HepG2 (cell line): Measurements from ENCODE around the gene ARAP1. TPM values are rescaled to one million over a fixed set of nuclear protein-coding genes. Genes with fewer than 3 reads are reported as not detected.

Experiments
- AGO1 ChIP-seq: fragments of 200-400 bp; formaldehyde crosslinking; IDR thresholded peaks from 2 replicates; pipeline ENCODE4 v1.6.1; 2017; ENCODE audit warnings: mild to moderate bottlenecking, low read depth, low read length, moderate library complexity; ENCODE audit not compliant: poor library complexity, severe bottlenecking
- ARID2 ChIP-seq: sonication (generic); formaldehyde crosslinking; IDR thresholded peaks from 2 replicates; pipeline ENCODE4 v1.8.1; 2022; ENCODE audit warnings: mild to moderate bottlenecking, missing genetic modification reagents, borderline replicate concordance
- ARNTL ChIP-seq: sonication (generic); formaldehyde crosslinking; IDR thresholded peaks from 2 replicates; pipeline ENCODE4 v1.4.0; 2020; ENCODE audit warnings: mild to moderate bottlenecking, missing genetic modification reagents
- EP300 ChIP-seq, 3 experiments: sonication (generic) in 1 of 3; formaldehyde crosslinking in 1 of 3; IDR thresholded peaks; 2 replicates each; pipeline versions ENCODE4 v1.5.1 to v1.6.1; 2011 to 2020; ENCODE audit warnings: low read depth in 2 of 3, low read length in 2 of 3, borderline replicate concordance in 1 of 3, improper control_type of control experiment in 1 of 3, mild to moderate bottlenecking in 1 of 3, missing genetic modification reagents in 1 of 3, moderate library complexity in 1 of 3
- FOSL1 ChIP-seq: sonication (generic); formaldehyde crosslinking; IDR thresholded peaks from 2 replicates; pipeline ENCODE4 v1.9.0; 2021; ENCODE audit warnings: missing genetic modification reagents, borderline replicate concordance
- FOXA1 ChIP-seq, 2 experiments: fragments of 450-650 bp in 1 of 2; sonication (generic) in 1 of 2; formaldehyde crosslinking in 1 of 2; IDR thresholded peaks; 2 replicates each; pipeline versions ENCODE4 v1.4.0 to v1.6.1; 2016 to 2020; ENCODE audit warnings: missing genetic modification reagents in 1 of 2
- HDAC1 ChIP-seq: sonication (generic); formaldehyde crosslinking; IDR thresholded peaks from 2 replicates; pipeline ENCODE4 v1.5.1; 2020; ENCODE audit warnings: mild to moderate bottlenecking, missing genetic modification reagents
- HNRNPL ChIP-seq: fragments of 200-400 bp; formaldehyde crosslinking; IDR thresholded peaks from 2 replicates; pipeline ENCODE4 v1.6.1; 2017; ENCODE audit warnings: mild to moderate bottlenecking, low read depth, low read length
- KDM2A ChIP-seq: sonication (generic); formaldehyde crosslinking; IDR thresholded peaks from 2 replicates; pipeline ENCODE4 v1.4.0; 2020; ENCODE audit warnings: low read depth, missing genetic modification reagents, borderline replicate concordance
- MAZ ChIP-seq, 2 experiments: sonication (generic) in 1 of 2; formaldehyde crosslinking in 1 of 2; IDR thresholded peaks; 2 replicates each; pipeline versions ENCODE4 v1.5.0 to v1.6.1; 2012 to 2020; ENCODE audit warnings: low read depth in 2 of 2, mild to moderate bottlenecking in 2 of 2, borderline replicate concordance in 1 of 2, improper control_type of control experiment in 1 of 2, low read length in 1 of 2, missing genetic modification reagents in 1 of 2, moderate library complexity in 1 of 2
- NFE2L2 ChIP-seq: fragments of 150-350 bp; IDR thresholded peaks from 2 replicates; pipeline ENCODE4 v1.6.1; 2014; ENCODE audit warnings: low read length
- RARA ChIP-seq: IDR thresholded peaks from 2 replicates; pipeline ENCODE4 v1.6.1; 2016; ENCODE audit warnings: missing genetic modification reagents, missing compliant biosample characterization
- SOX5 ChIP-seq: IDR thresholded peaks from 2 replicates; pipeline ENCODE4 v1.6.1; 2016; ENCODE audit warnings: borderline replicate concordance
- SP140L ChIP-seq: sonication (generic); formaldehyde crosslinking; IDR thresholded peaks from 2 replicates; pipeline ENCODE4 v1.4.0; 2020; ENCODE audit warnings: missing genetic modification reagents, borderline replicate concordance
- TCF7 ChIP-seq: sonication (generic); IDR thresholded peaks from 2 replicates; pipeline ENCODE4 v1.6.1; 2016; ENCODE audit warnings: antibody characterized with exemption, low read depth
- ZBTB20 ChIP-seq: sonication (generic); formaldehyde crosslinking; IDR thresholded peaks from 2 replicates; pipeline ENCODE4 v1.8.1; 2023; ENCODE audit warnings: missing genetic modification reagents, low read depth, mild to moderate bottlenecking, borderline replicate concordance
- ZBTB7B ChIP-seq: sonication (generic); formaldehyde crosslinking; IDR thresholded peaks from 2 replicates; pipeline ENCODE4 v1.4.0; 2020; ENCODE audit warnings: missing genetic modification reagents
- ZFP36 ChIP-seq: fragments of 150-350 bp; IDR thresholded peaks from 2 replicates; pipeline ENCODE4 v1.6.1; 2018; ENCODE audit warnings: borderline replicate concordance, low read length, low read depth; ENCODE audit not compliant: partially characterized antibody
- ZNF12 ChIP-seq: sonication (generic); formaldehyde crosslinking; IDR thresholded peaks from 2 replicates; pipeline ENCODE4 v1.5.0; 2020; ENCODE audit warnings: missing genetic modification reagents
- ZNF260 ChIP-seq: sonication (generic); formaldehyde crosslinking; IDR thresholded peaks from 2 replicates; pipeline ENCODE4 v1.4.0; 2020; ENCODE audit warnings: missing genetic modification reagents, low read depth, mild to moderate bottlenecking, borderline replicate concordance
- ZNF333 ChIP-seq: sonication (generic); formaldehyde crosslinking; IDR thresholded peaks from 2 replicates; pipeline ENCODE4 v1.4.0; 2020; ENCODE audit warnings: mild to moderate bottlenecking, missing genetic modification reagents, borderline replicate concordance
- ZNF674 ChIP-seq: sonication (generic); formaldehyde crosslinking; IDR thresholded peaks from 2 replicates; pipeline ENCODE4 v1.5.0; 2020; ENCODE audit warnings: low read depth, mild to moderate bottlenecking, missing genetic modification reagents
- ZNF710 ChIP-seq: sonication (generic); formaldehyde crosslinking; IDR thresholded peaks from 2 replicates; pipeline ENCODE4 v1.5.0; 2020; ENCODE audit warnings: mild to moderate bottlenecking, missing genetic modification reagents, borderline replicate concordance
- ZSCAN12 ChIP-seq: sonication (generic); formaldehyde crosslinking; IDR thresholded peaks from 2 replicates; pipeline ENCODE4 v1.9.0; 2021; ENCODE audit warnings: mild to moderate bottlenecking, missing genetic modification reagents
- polyA plus RNA-seq, 8 experiments: library from polyadenylated mRNA; depleted of rRNA in 3 of 8; stranded (reverse) in 7 of 8; unstranded in 1 of 8; fragments of >200 nt; fragmentation: Illumina TruSeq in 4 of 8; extraction: Trizol in 4 of 8; gene quantifications; 2 replicates each; pipeline versions ENCODE4 v1.2.1 to v1.2.3, GENCODE V29; 2011 to 2016; ENCODE audit warnings: low read depth in 4 of 8, missing spikeins in 1 of 8, mixed read lengths in 1 of 8; ENCODE audit not compliant: insufficient read depth in 1 of 8
- total RNA-seq, 5 experiments: library from RNA; depleted of rRNA; stranded (reverse); fragments of >200 nt; fragmentation: Illumina TruSeq; extraction: Trizol; gene quantifications; 2 replicates each; pipeline ENCODE4 v1.2.3, GENCODE V29; 2016; ENCODE audit warnings: low read depth in 1 of 5

ARAP1 gene
- total and polyA plus RNA-seq, 2 of the 13 experiments (the other 11 are each of a cell fraction or from before 2014, with no cell fraction given), result 43.2 to 55.5 TPM

DNA sequence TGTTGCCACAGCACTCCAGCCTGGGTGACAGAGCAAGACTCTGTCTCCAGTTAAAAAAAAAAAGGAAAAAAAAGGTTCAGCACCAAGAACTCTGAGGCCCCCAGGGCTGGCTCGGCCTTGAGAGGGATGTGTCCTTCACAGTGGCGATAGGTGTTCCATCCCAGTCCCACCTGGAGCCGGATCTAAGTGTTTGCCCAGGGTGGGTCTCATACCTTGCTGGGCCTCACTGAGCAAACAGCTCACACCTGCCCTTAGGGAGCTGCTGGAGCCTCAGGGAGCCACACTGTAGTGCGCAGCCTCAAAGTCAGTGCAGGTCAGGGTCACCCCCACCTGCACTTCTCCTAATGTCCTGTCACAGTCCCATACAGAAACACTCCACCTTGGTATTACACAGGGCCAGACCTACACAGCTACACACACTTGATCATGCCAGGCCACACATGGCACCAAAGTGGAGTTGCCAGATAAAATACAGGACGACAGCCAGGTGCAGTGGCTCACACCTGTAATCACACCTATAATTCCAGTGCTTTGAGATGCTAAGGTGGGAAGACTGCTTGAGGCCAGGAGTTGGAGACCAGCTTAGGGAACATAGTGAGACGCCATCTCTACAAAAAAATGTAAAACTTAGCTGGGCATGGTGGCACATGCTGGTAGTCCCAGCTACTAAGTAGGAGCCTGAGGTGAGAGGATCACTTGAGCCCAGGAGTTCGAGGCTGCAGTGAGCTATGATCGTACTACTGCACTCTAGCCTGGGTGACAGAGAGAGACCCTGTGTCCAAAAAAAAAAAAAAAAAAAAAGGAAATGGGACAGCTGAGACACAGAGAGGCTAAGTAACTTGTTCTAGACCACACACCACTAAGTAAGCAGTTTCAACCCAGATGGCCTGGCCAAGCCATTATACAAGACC, 34.4 kb upstream of the ARAP1 start (continued):
- TF ChIP-seq ZFP36 (no peak), SP140L (CRISPR knock-in tag) (no peak), NFE2L2 (no peak), HNRNPL (no peak), ARID2 (CRISPR knock-in tag) (0 out of 2 replicates have a peak, but pooled peaks have one; percentile 64), KDM2A (CRISPR knock-in tag) (peak; percentile 38; the same call in 1 of the 2 replicates), ZNF260 (CRISPR knock-in tag) (no peak), ZBTB7B (CRISPR knock-in tag) (peak; percentile 79; the same call in 1 of the 2 replicates), MAZ (IDR thresholded peaks at IDR 0.05; ENCODE audit: borderline replicate concordance, low read depth, low read length) (no peak), MAZ (CRISPR knock-in tag; IDR thresholded peaks at IDR 0.05; ENCODE audit: low read depth) (peak; percentile 18), ZSCAN12 (CRISPR knock-in tag) (no peak), FOXA1 (IDR thresholded peaks at IDR 0.05) (no peak), FOXA1 (CRISPR knock-in tag; IDR thresholded peaks at IDR 0.05) (peak; percentile 89), ZNF710 (CRISPR knock-in tag) (peak; percentile 26; the same call in 1 of the 2 replicates), FOSL1 (CRISPR knock-in tag) (no peak), HDAC1 (CRISPR knock-in tag) (peak; percentile 62; the same call in 1 of the 2 replicates), ZNF674 (CRISPR knock-in tag) (no peak), EP300 (IDR thresholded peaks at IDR 0.05; ENCODE audit: low read depth in 2 of 2, low read length in 2 of 2) (peak in 1 of 2 experiments; percentile 73; a peak in 1 of 4 replicates), EP300 (CRISPR knock-in tag; IDR thresholded peaks at IDR 0.05; ENCODE audit: borderline replicate concordance) (peak; percentile 57; the same call in 1 of the 2 replicates), RARA (CRISPR knock-in tag) (peak; percentile 67), TCF7 (0 out of 2 replicates have a peak, but pooled peaks have one; percentile 32), ZBTB20 (CRISPR knock-in tag) (no peak), SOX5 (peak; percentile 11; the same call in 1 of the 2 replicates), AGO1 (no peak), ZNF12 (no peak; the same call in 1 of the 2 replicates), ZNF333 (CRISPR knock-in tag) (0 out of 2 replicates have a peak, but pooled peaks have one; percentile 37), ARNTL (no peak)
